H1 (cell line): ENCODE results near the gene CSHL1. TPM values are rescaled to one million over a fixed set of nuclear protein-coding genes. Genes with fewer than 3 reads are reported as not detected.
A peak's percentile ranks its signal among the peaks of the same experiment; 100 is the strongest.

Experiments used
- CHD7 ChIP-seq: fragments of 300-600 bp; sonication (generic); IDR thresholded peaks from 2 replicates; pipeline ENCODE4 v1.7.1; 2012; ENCODE audit warnings: low read length, moderate library complexity, mild to moderate bottlenecking, inconsistent platforms; ENCODE audit not compliant: insufficient replicate concordance
- MAX ChIP-seq: IDR thresholded peaks from 2 replicates; pipeline ENCODE4 v1.6.1; 2012; ENCODE audit warnings: inconsistent platforms
- polyA plus RNA-seq, 7 experiments: library from polyadenylated mRNA; depleted of rRNA in 3 of 7; stranded (reverse) in 5 of 7; unstranded in 2 of 7; fragments of >200 nt in 5 of 7; fragments of 200-250 nt in 2 of 7; gene quantifications; 1 replicate in 5 of 7; 2 replicates in 1 of 7; 4 replicates in 1 of 7; pipeline versions ENCODE4 v1.2.1 to v1.2.3, GENCODE V29; 2011 to 2013; ENCODE audit warnings: missing spikeins in 2 of 7, mixed read lengths in 2 of 7
- total RNA-seq: library from RNA; stranded (reverse); fragmentation: NEBNext Ultra II Directional; extraction: Animal tissue kit (Norgen Biotek cat#: 25700); gene quantifications from 2 replicates; pipeline ENCODE4 v1.2.1, GENCODE V29; 2021

Gene CSHL1
- total and polyA plus RNA-seq, 2 of the 8 experiments (the other 6 are each of a cell fraction or from before 2014, with no cell fraction given): not detected

GRCh38 chr17:63955232-63955631 is 44.2 kb upstream of the CSHL1 start (continued):
- TF ChIP-seq CHD7 (no peak), MAX (0 out of 2 replicates have a peak, but pooled peaks have one; percentile 15)
- TF ChIP-seq, all 59 proteins: peak for 2
